GM21529 (cell line): ENCODE measurements around the gene ADIPOQ.
"Not testable (repeated sequence)": the region's sequence is repeated elsewhere in the genome, so short reads cannot be mapped to it uniquely, and the experiment has no call there.

Source experiments
- ATAC-seq: cut with Tn5 transposase; IDR thresholded peaks from one replicate; pipeline ENCODE4 v1.9.1; 2021; ENCODE audit not compliant: unreplicated experiment

Gene ADIPOQ

GRCh38 chr3:186901135-186901734 lies 58.7 kb downstream of the ADIPOQ start:
- ATAC-seq, result no peak

DNA sequence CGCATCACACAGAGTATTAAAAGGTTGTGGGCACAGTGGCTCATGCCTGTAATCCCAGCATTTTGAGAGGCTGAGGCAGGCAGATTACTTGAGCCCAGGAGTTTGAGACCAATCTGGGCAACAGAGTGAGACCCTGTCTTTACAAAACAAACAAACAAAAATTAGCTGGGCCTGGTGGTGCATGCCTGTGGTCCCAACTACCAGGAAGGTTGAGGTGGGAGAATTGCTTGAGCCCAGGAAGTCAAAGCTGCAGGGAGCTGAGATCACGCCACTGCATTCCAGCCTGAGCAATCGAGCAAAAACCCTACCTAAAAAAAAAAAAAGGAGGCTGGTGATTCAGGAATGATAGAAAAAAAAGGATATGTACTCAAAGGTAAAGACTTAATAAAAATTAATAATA lies 59.6 kb downstream of the ADIPOQ start:
- no peak for ATAC-seq

DNA sequence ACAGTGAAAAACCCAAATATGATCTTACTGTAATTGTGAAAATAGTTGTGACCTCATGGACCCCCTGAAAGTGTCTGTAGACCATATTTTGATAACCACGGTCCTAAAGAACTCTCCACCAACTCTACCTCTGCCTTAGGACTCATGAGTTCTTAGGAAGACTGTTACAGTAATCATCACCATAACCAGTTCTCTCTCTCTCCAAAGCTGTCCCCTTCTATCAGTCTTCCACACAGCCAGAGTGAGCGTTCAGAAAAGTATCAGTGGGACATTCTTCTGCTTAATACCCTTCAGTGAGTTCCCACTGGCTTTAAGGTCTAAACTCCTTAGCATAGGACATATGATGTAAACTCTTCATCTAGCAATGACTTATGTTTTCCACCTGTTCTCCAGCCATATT lies 60.2 kb downstream of the ADIPOQ start:
- ATAC-seq, result no peak

DNA sequence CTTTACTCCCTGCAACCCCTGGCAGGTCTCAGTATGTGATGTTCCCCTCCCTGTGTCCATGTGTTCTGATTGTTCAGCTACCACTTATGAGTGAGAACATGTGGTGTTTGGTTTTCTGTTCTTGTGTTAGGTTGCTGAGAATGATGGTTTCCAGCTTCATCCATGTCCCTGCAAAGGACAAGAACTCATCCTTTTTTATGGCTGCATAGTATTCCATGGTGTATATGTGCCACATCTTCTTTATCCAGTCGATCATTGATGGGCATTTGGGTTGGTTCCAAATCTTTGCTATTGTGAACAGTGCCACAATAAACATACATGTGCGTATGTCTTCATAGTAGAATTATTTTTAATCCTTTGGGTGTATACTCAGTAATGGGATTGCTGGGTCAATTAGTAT lies 61.2 kb downstream of the ADIPOQ start:
- not testable (repeated sequence) for ATAC-seq

- not testable (repeated sequence) for ATAC-seq
Observed at GRCh38 chr3:186907075-186907474, 64.6 kb downstream of the ADIPOQ start.
